ENCODE results near the gene CDH22.

DNA sequence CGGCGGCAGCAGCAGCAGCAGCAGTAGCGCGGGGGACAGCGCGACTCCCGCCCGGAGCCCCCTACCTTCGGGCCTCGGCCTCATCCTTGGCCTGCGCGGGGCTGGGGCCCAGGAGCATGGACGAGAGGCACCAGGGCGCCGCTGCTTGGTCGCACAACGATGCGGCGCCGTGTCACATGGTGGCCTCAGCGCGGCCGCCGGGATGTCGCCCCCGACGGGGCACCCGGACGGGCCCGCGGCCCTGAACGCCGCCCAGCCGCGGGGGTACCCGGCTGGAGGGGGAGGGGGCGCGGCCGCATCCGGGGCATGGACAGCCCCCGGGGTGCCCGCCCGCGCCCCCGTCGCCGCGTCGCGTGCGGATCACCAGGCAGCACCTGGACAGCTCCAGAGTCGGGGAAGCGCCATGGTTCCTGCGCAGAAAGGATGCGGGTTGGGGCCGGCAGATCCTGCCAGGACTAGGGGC lies 57.1 kb downstream of the CDH22 start:
- TF ChIP-seq, protein P1, sequence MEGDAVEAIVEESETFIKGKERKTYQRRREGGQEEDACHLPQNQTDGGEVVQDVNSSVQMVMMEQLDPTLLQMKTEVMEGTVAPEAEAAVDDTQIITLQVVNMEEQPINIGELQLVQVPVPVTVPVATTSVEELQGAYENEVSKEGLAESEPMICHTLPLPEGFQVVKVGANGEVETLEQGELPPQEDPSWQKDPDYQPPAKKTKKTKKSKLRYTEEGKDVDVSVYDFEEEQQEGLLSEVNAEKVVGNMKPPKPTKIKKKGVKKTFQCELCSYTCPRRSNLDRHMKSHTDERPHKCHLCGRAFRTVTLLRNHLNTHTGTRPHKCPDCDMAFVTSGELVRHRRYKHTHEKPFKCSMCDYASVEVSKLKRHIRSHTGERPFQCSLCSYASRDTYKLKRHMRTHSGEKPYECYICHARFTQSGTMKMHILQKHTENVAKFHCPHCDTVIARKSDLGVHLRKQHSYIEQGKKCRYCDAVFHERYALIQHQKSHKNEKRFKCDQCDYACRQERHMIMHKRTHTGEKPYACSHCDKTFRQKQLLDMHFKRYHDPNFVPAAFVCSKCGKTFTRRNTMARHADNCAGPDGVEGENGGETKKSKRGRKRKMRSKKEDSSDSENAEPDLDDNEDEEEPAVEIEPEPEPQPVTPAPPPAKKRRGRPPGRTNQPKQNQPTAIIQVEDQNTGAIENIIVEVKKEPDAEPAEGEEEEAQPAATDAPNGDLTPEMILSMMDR (IDR thresholded peaks at IDR 0.05), result no peak
- TF ChIP-seq POLR2AphosphoS5 (IDR thresholded peaks at IDR 0.05; ENCODE audit: low read depth, low read length), result no peak
